ENCODE measurements around the gene KLK2. TPM values are rescaled to one million over a fixed set of nuclear protein-coding genes. Genes with fewer than 3 reads are reported as not detected.

KLK2 gene
- total RNA-seq, 2 donors from 2014 or later: 3,344 to 10,024 TPM

DNA sequence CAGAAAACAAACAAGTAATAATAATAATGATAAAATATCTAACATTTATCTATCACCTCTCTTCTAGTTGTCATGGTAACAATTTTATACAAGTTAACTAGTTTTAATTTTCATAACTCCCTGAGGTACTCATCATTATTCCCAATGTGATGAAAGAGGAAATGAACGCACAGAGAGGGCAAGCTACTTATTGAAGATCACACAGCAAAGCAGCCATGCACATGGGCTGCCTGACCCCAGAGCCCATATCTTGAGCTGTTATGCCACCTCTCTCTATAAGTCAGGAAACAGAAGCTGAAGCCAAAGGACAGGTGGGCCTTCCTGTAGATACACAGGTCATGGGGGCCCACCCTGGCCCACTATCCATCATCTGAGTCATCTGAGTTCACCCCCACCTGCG is 42.8 kb downstream of the KLK2 start:
- Histone ChIP-seq H3K9me3 (no peaks in the 10 kb centered on the region), H3K27me3 (replicated peaks; ENCODE audit: insufficient read depth) (no peaks in the 10 kb centered on the region), H3K36me3 (no peaks in the 10 kb centered on the region), H3K27ac (no peak overlapping the region), H3K4me1 (replicated peaks) (no peaks in the 10 kb centered on the region), H3K4me3 (no peak overlapping the region)
- TF ChIP-seq, protein P1, sequence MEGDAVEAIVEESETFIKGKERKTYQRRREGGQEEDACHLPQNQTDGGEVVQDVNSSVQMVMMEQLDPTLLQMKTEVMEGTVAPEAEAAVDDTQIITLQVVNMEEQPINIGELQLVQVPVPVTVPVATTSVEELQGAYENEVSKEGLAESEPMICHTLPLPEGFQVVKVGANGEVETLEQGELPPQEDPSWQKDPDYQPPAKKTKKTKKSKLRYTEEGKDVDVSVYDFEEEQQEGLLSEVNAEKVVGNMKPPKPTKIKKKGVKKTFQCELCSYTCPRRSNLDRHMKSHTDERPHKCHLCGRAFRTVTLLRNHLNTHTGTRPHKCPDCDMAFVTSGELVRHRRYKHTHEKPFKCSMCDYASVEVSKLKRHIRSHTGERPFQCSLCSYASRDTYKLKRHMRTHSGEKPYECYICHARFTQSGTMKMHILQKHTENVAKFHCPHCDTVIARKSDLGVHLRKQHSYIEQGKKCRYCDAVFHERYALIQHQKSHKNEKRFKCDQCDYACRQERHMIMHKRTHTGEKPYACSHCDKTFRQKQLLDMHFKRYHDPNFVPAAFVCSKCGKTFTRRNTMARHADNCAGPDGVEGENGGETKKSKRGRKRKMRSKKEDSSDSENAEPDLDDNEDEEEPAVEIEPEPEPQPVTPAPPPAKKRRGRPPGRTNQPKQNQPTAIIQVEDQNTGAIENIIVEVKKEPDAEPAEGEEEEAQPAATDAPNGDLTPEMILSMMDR (IDR thresholded peaks at IDR 0.05): no peak
- TF ChIP-seq POLR2A (IDR thresholded peaks at IDR 0.05): no peak
- no peak for TF ChIP-seq POLR2AphosphoS5 (IDR thresholded peaks at IDR 0.05)
- 73% methylated on average over 2 of the region's 2 CpGs for WGBS
- no peak for DNase-seq (ENCODE audit: low spot score)
- intact Hi-C loops (cut with DNase I): no loop called here

GRCh38 chr19:50921426-50922316 is 48.4 kb downstream of the KLK2 start:
- peaks cover 4% of the 10 kb centered on the region for H3K4me1 ChIP-seq (replicated peaks)
- no peaks in the 10 kb centered on the region for H3K36me3 ChIP-seq
- H3K9me3 ChIP-seq: no peaks in the 10 kb centered on the region
- no peak for DNase-seq (ENCODE audit: low spot score)
- intact Hi-C loops (cut with DNase I): no loop called here
- no peak for TF ChIP-seq POLR2A (IDR thresholded peaks at IDR 0.05)
- no peak for TF ChIP-seq POLR2AphosphoS5 (IDR thresholded peaks at IDR 0.05)
- TF ChIP-seq, protein P1 (IDR thresholded peaks at IDR 0.05): no peak
- H3K27ac ChIP-seq: peak overlapping the region; percentile 43 to 48
- WGBS: 9% methylated on average over 12 of the region's 12 CpGs
- no peaks in the 10 kb centered on the region for H3K27me3 ChIP-seq (replicated peaks; ENCODE audit: insufficient read depth)
- H3K4me3 ChIP-seq: no peak overlapping the region

GRCh38 chr19:50922317-50922853 is 49.1 kb downstream of the KLK2 start:
- Histone ChIP-seq H3K27ac (peak overlapping the region; percentile 43 to 48), H3K9me3 (no peaks in the 10 kb centered on the region), H3K27me3 (replicated peaks; ENCODE audit: insufficient read depth) (no peaks in the 10 kb centered on the region), H3K4me1 (replicated peaks) (peaks cover 4% of the 10 kb centered on the region), H3K36me3 (no peaks in the 10 kb centered on the region), H3K4me3 (no peak overlapping the region)
- DNase-seq (ENCODE audit: low spot score): peak; percentile 85
- intact Hi-C loops (cut with DNase I): no loop called here
- WGBS: 30% methylated on average over 21 of the region's 21 CpGs
- TF ChIP-seq POLR2AphosphoS5 (IDR thresholded peaks at IDR 0.05): peak; percentile 56
- TF ChIP-seq, protein P1 (IDR thresholded peaks at IDR 0.05): peak; percentile 68 to 89 (median 86)
- TF ChIP-seq POLR2A (IDR thresholded peaks at IDR 0.05): no peak

DNA sequence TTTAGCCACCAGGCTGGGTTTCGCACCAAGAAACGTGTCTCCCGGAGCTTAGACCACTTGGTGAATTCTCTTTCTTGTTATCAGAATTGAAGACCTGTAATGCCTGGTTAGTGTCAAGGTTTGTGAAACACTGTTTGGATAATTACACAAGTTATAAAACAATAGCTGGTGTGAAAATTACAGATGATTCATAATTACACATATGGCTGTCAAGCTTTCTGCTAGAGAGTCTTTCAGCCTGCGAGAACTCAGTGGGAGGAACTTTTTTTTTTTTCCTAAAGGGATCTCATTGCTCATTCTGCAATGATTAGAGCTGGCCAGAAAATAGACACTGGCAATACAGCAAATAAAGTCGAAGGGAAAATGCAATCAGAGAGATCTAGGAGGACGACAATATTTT is 51.3 kb downstream of the KLK2 start:
- whole genome bisulfite sequencing: 58% methylated on average over 6 of the region's 6 CpGs
- intact Hi-C loops (cut with DNase I): no loop called here

More for the DNA sequence above, 51.3 kb downstream of the KLK2 start:
- H3K27ac ChIP-seq: no peak overlapping the region
- no peaks in the 10 kb centered on the region for H3K27me3 ChIP-seq (replicated peaks; ENCODE audit: insufficient read depth)
- H3K36me3 ChIP-seq: no peaks in the 10 kb centered on the region
- TF ChIP-seq POLR2AphosphoS5 (IDR thresholded peaks at IDR 0.05) (no peak), POLR2A (IDR thresholded peaks at IDR 0.05) (no peak)
- TF ChIP-seq, protein P1 (IDR thresholded peaks at IDR 0.05): no peak
- no peak overlapping the region for H3K4me3 ChIP-seq
- no peaks in the 10 kb centered on the region for H3K9me3 ChIP-seq
- peaks cover 4% of the 10 kb centered on the region for H3K4me1 ChIP-seq (replicated peaks)
- no peak for DNase-seq (ENCODE audit: low spot score)

Data from prostate gland (tissue), 2 donors.